Astrocyte of the spinal cord (primary cell): ENCODE results near the gene ERG.

ENCODE experiments used
- DNase-seq: peaks from one replicate; pipeline ENCODE4 v3.0.0; 2011; ENCODE audit warnings: low read depth, low spot score
- H3K4me3 ChIP-seq: 2 replicates; pipeline ENCODE4 v1.5.1; 2011; ENCODE audit warnings: low read depth, mild to moderate bottlenecking, low read length, moderate library complexity
- CTCF ChIP-seq: IDR thresholded peaks from 2 replicates; pipeline ENCODE4 v1.5.1; 2012; ENCODE audit warnings: low read depth, mild to moderate bottlenecking, low read length, inconsistent platforms
- in situ Hi-C: cut with HindIII; loops from 2 replicates; pipeline ENCODE4 v1.10.0; 2017; ENCODE audit warnings: low sequenced_read_pairs

ERG gene

GRCh38 chr21:38417726-38418125 is 80.6 kb downstream of the ERG start:
- H3K4me3 ChIP-seq, result no peak overlapping the region
- TF ChIP-seq CTCF, result no peak
- in situ Hi-C loops, result no loop called here
- DNase-seq, result no peak

GRCh38 chr21:38416791-38417190 is 81.5 kb downstream of the ERG start:
- no peak overlapping the region for H3K4me3 ChIP-seq
- in situ Hi-C loops, result no loop called here
- DNase-seq, result no peak
- no peak for TF ChIP-seq CTCF

- no peak overlapping the region for H3K4me3 ChIP-seq
- no peak for TF ChIP-seq CTCF
- in situ Hi-C loops, result no loop called here
- DNase-seq, result peak; percentile 23
Measured at GRCh38 chr21:38413958-38414548, 84.2 kb downstream of the ERG start.

- no peak for DNase-seq
- no peak for TF ChIP-seq CTCF
- H3K4me3 ChIP-seq, result no peak overlapping the region
- in situ Hi-C loops, result no loop called here
Measured at GRCh38 chr21:38410466-38410865, 87.8 kb downstream of the ERG start.

- H3K4me3 ChIP-seq, result no peak overlapping the region
- in situ Hi-C loops, result no loop called here
Measured at GRCh38 chr21:38409907-38410306, 88.4 kb downstream of the ERG start.

GRCh38 chr21:38404177-38404576 is 94.1 kb downstream of the ERG start:
- in situ Hi-C loops, result no loop called here
- TF ChIP-seq CTCF, result no peak
- no peak overlapping the region for H3K4me3 ChIP-seq
- no peak for DNase-seq

More at GRCh38 chr21:38409907-38410306, 88.4 kb downstream of the ERG start:
- no peak for DNase-seq
- no peak for TF ChIP-seq CTCF

GRCh38 chr21:38402795-38403194 is 95.5 kb downstream of the ERG start:
- no peak for TF ChIP-seq CTCF
- no peak overlapping the region for H3K4me3 ChIP-seq
- DNase-seq, result no peak
- in situ Hi-C loops, result no loop called here
